Type B pancreatic cell (in vitro differentiated cells): ENCODE data around the gene SCYGR8. TPM values are rescaled to one million over a fixed set of nuclear protein-coding genes. Genes with fewer than 3 reads are reported as not detected.

ENCODE experiments used
- DNase-seq: peaks from one replicate; pipeline ENCODE4 v3.0.0; 2021; ENCODE audit warnings: mixed read lengths; ENCODE audit not compliant: unreplicated experiment; ENCODE audit errors: extremely low spot score
- H3K27ac Mint-ChIP-seq: 2 replicates; pipeline ENCODE4 v1.8.0; 2021; ENCODE audit warnings: mild to moderate bottlenecking, mixed read lengths
- H3K27me3 Mint-ChIP-seq: 2 replicates; pipeline ENCODE4 v1.8.0; 2021; ENCODE audit warnings: mixed read lengths
- H3K36me3 Mint-ChIP-seq: 2 replicates; pipeline ENCODE4 v1.8.0; 2021; ENCODE audit warnings: mixed read lengths
- H3K4me1 Mint-ChIP-seq: one replicate; pipeline ENCODE4 v1.8.0; 2021; ENCODE audit warnings: mixed read lengths; ENCODE audit not compliant: unreplicated experiment
- H3K4me3 Mint-ChIP-seq: 2 replicates; pipeline ENCODE4 v1.8.0; 2021; ENCODE audit warnings: mild to moderate bottlenecking, mixed read lengths
- H3K9me3 Mint-ChIP-seq: 2 replicates; pipeline ENCODE4 v1.8.0; 2021; ENCODE audit warnings: mixed read lengths
- total RNA-seq: library from RNA; stranded (reverse); gene quantifications from 2 replicates; pipeline ENCODE4 v1.2.1, GENCODE V29; 2021; ENCODE audit warnings: low replicate concordance
- TF ChIP-seq, protein P1 (sequence below): fragments of 200-600 bp; sonication (generic); conservative IDR thresholded peaks from 2 replicates; pipeline ENCODE4 v1.5.0; 2021; ENCODE audit warnings: antibody characterized with exemption, mild to moderate bottlenecking

SCYGR8 gene
- total RNA-seq, 1 donor from 2014 or later = not detected

DNA sequence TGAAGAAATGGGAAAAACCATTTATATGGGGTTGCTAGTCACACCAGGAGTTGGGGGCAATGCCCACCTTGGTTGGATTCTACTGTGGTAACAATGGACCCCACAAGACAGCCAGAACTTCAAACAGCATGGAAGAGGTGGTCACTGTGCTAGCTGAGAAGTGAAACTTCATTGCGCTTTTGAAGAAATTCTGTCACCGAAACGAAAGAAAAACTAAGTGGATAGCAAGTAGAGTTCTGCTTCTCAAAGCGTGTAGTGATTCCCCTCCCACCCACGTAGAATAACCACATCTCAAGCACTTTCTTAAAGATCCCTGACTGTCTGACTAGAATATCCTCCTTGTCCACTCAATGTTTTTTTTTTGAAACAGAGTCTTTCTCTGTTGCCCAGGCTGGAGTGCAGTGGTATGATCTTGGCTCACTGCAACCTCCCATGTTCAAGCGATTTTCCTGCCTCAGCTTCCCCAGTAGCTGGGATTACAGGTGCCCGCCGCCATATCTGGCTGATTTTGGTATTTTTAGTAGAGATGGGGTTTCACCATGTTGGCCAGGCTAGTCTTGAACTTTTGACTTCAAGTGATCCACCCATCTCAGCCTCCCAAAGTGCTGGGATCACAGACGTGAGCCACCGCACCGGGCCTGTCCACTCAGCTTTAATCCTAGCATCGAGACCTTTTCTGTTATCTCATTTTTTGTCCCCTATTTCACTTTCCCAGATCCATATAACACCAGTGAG lies 37.9 kb downstream of the SCYGR8 start:
- Mint-ChIP-seq H3K27me3 (no peaks in the 10 kb centered on the region), H3K4me3 (no peak overlapping the region), H3K27ac (no peak overlapping the region), H3K9me3 (no peaks in the 10 kb centered on the region), H3K36me3 (no peaks in the 10 kb centered on the region), H3K4me1 (no peaks in the 10 kb centered on the region)
- TF ChIP-seq, protein P1, sequence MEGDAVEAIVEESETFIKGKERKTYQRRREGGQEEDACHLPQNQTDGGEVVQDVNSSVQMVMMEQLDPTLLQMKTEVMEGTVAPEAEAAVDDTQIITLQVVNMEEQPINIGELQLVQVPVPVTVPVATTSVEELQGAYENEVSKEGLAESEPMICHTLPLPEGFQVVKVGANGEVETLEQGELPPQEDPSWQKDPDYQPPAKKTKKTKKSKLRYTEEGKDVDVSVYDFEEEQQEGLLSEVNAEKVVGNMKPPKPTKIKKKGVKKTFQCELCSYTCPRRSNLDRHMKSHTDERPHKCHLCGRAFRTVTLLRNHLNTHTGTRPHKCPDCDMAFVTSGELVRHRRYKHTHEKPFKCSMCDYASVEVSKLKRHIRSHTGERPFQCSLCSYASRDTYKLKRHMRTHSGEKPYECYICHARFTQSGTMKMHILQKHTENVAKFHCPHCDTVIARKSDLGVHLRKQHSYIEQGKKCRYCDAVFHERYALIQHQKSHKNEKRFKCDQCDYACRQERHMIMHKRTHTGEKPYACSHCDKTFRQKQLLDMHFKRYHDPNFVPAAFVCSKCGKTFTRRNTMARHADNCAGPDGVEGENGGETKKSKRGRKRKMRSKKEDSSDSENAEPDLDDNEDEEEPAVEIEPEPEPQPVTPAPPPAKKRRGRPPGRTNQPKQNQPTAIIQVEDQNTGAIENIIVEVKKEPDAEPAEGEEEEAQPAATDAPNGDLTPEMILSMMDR = no peak
- DNase-seq = no peak

- DNase-seq = no peak
- Mint-ChIP-seq H3K36me3 (no peaks in the 10 kb centered on the region), H3K9me3 (no peaks in the 10 kb centered on the region), H3K4me3 (no peak overlapping the region), H3K27me3 (no peaks in the 10 kb centered on the region), H3K4me1 (no peaks in the 10 kb centered on the region), H3K27ac (no peak overlapping the region)
- TF ChIP-seq, protein P1 = no peak
These were observed 39.6 kb downstream of the SCYGR8 start for GRCh38 chr2:227785293-227785692.

- Mint-ChIP-seq H3K27ac (no peak overlapping the region), H3K27me3 (no peaks in the 10 kb centered on the region), H3K9me3 (no peaks in the 10 kb centered on the region), H3K36me3 (no peaks in the 10 kb centered on the region), H3K4me3 (no peak overlapping the region), H3K4me1 (no peaks in the 10 kb centered on the region)
- DNase-seq = no peak
- TF ChIP-seq, protein P1 = no peak
These were observed 42.9 kb downstream of the SCYGR8 start for GRCh38 chr2:227788561-227789018.

- TF ChIP-seq, protein P1 = no peak
- Mint-ChIP-seq H3K4me3 (no peak overlapping the region), H3K36me3 (no peaks in the 10 kb centered on the region), H3K27ac (no peak overlapping the region), H3K27me3 (no peaks in the 10 kb centered on the region), H3K9me3 (no peaks in the 10 kb centered on the region), H3K4me1 (no peaks in the 10 kb centered on the region)
- no peak for DNase-seq
These were observed 44.1 kb downstream of the SCYGR8 start for GRCh38 chr2:227789803-227790202.

- Mint-ChIP-seq H3K36me3 (no peaks in the 10 kb centered on the region), H3K27me3 (no peaks in the 10 kb centered on the region), H3K4me3 (no peak overlapping the region), H3K9me3 (no peaks in the 10 kb centered on the region), H3K27ac (no peak overlapping the region), H3K4me1 (no peaks in the 10 kb centered on the region)
- no peak for DNase-seq
- TF ChIP-seq, protein P1 = no peak
These were observed 47.5 kb downstream of the SCYGR8 start for GRCh38 chr2:227793148-227793712.

Other genes with a start within 250 kb of the SCYGR8 start
- gene SCYGR2, start 147.0 kb upstream of the SCYGR8 start, total RNA-seq = not detected in 2 replicates
- not detected in 2 replicates for gene SCYGR3, start 131.1 kb upstream of the SCYGR8 start, total RNA-seq
- not detected in 2 replicates for gene SCYGR4, start 128.4 kb upstream of the SCYGR8 start, total RNA-seq
- gene SCYGR5, start 79.1 kb upstream of the SCYGR8 start, total RNA-seq = not detected in 2 replicates
- 6.4 and 20.5 TPM in 2 replicates for gene SLC19A3, start 27.9 kb upstream of the SCYGR8 start, total RNA-seq
- not detected in 2 replicates for gene SCYGR6, start 21.1 kb upstream of the SCYGR8 start, total RNA-seq
- not detected in 2 replicates for gene SCYGR7, start 17.6 kb upstream of the SCYGR8 start, total RNA-seq
- 1.7 and 3.2 TPM in 2 replicates for gene CCL20, start 67.9 kb downstream of the SCYGR8 start, total RNA-seq
- 0.80 TPM in 1 of 2 replicates, not detected in the other for gene DAW1, start 125.7 kb downstream of the SCYGR8 start, total RNA-seq